ENCODE results near the gene ZBTB8A. TPM values are rescaled to one million over a fixed set of nuclear protein-coding genes. Genes with fewer than 3 reads are reported as not detected.

The ZBTB8A gene
- total and polyA plus RNA-seq, 2 of the 13 experiments (the other 11 are each of a cell fraction or from before 2014, with no cell fraction given) = 1.3 to 3.7 TPM

GRCh38 chr1:32622806-32623681, 83.8 kb downstream of the ZBTB8A start (continued):
- no peak for TF ChIP-seq ZNF563 (CRISPR knock-in tag; IDR thresholded peaks at IDR 0.05)
- TF ChIP-seq RBM39 (IDR thresholded peaks at IDR 0.05; ENCODE audit: low read depth, low read length, poor library complexity, severe bottlenecking) = no peak
- no peak for TF ChIP-seq ZNF792 (CRISPR knock-in tag; IDR thresholded peaks at IDR 0.05)

- H3K27ac ChIP-seq (ENCODE audit: extremely low read length, insufficient read depth, low read length) = no peak overlapping the region
- intact Hi-C loops (cut with micrococcal nuclease; ENCODE audit: unreplicated experiment) (loop anchor here (5.0 kb wide), 1 partner anchor 101 kb away; no protein-coding TSS in a partner anchor), in situ Hi-C loops (cut with HindIII; ENCODE audit: extremely low pct_ligation_motif_present, low pct_unique_long_range_greater_than_20kb) (no loop called here)
- TF ChIP-seq NKX3-1 (CRISPR knock-in tag; IDR thresholded peaks at IDR 0.05) = no peak
- no peak for TF ChIP-seq KDM2A (CRISPR knock-in tag; IDR thresholded peaks at IDR 0.05; ENCODE audit: borderline replicate concordance, low read depth)
- no peak for TF ChIP-seq NFIC (IDR thresholded peaks at IDR 0.05; ENCODE audit: low read length)
- H3K9me3 ChIP-seq (ENCODE audit: low read length) = no peaks in the 10 kb centered on the region
- 96% methylated on average over 5 of the region's 5 CpGs for WGBS (ENCODE audit: low lambda C conversion rate)
- ChIA-PET CTCF (ENCODE audit: low intra/inter-chr PET ratio, low total read pairs) (no interaction called here), POLR2A (no interaction called here)
- H3K27me3 ChIP-seq (ENCODE audit: control insufficient read depth in 1 of 2, insufficient read depth in 2 of 2, low read length in 2 of 2) = no peaks in the 10 kb centered on the region; a peak in 1 of 5 replicates
- FAIRE-seq (no peak), ATAC-seq (no peak), DNase-seq (ENCODE audit: low spot score) (no peak)
- no peak overlapping the region for H2AFZ ChIP-seq (ENCODE audit: low read length)
- H3K36me3 ChIP-seq (replicated peaks in 1 of 2; ENCODE audit: control insufficient read depth in 1 of 2, insufficient read depth in 2 of 2, low read length in 2 of 2) = peaks cover 2 to 17% of the 10 kb centered on the region in 2 experiments; a peak in 4 of 5 replicates
- H3K9ac ChIP-seq (ENCODE audit: insufficient read depth, low read depth, low read length) = no peak overlapping the region
- H3K4me2 ChIP-seq (ENCODE audit: low read depth, low read length) = no peak overlapping the region
- no peaks in the 10 kb centered on the region for H3K79me2 ChIP-seq (ENCODE audit: insufficient read depth, low read length)
- no peak overlapping the region for H3K4me3 ChIP-seq (replicated peaks in 1 of 3; ENCODE audit: insufficient read depth in 1 of 3, low read depth in 2 of 3, low read length in 3 of 3)
- H3K4me1 ChIP-seq (ENCODE audit: insufficient read depth, low read length) = no peaks in the 10 kb centered on the region
- no peaks in the 10 kb centered on the region for H4K20me1 ChIP-seq (ENCODE audit: insufficient read depth, low read length)
- no TSS peak for BruUV-seq (replicated peaks)
Measured at GRCh38 chr1:32623775-32624174, 84.5 kb downstream of the ZBTB8A start.

- Histone ChIP-seq H3K79me2 (ENCODE audit: insufficient read depth, low read length) (no peaks in the 10 kb centered on the region), H3K4me2 (ENCODE audit: low read depth, low read length) (no peak overlapping the region), H3K9me3 (ENCODE audit: low read length) (no peaks in the 10 kb centered on the region), H3K9ac (ENCODE audit: insufficient read depth, low read depth, low read length) (no peak overlapping the region), H4K20me1 (ENCODE audit: insufficient read depth, low read length) (no peaks in the 10 kb centered on the region), H3K36me3 (replicated peaks in 1 of 2; ENCODE audit: control insufficient read depth in 1 of 2, insufficient read depth in 2 of 2, low read length in 2 of 2) (peaks cover 4 to 23% of the 10 kb centered on the region in 2 experiments; a peak in 4 of 5 replicates), H3K4me3 (replicated peaks in 1 of 3; ENCODE audit: insufficient read depth in 1 of 3, low read depth in 2 of 3, low read length in 3 of 3) (no peak overlapping the region), H2AFZ (ENCODE audit: low read length) (no peak overlapping the region), H3K27ac (ENCODE audit: extremely low read length, insufficient read depth, low read length) (no peak overlapping the region), H3K4me1 (ENCODE audit: insufficient read depth, low read length) (no peaks in the 10 kb centered on the region), H3K27me3 (ENCODE audit: control insufficient read depth in 1 of 2, insufficient read depth in 2 of 2, low read length in 2 of 2) (no peaks in the 10 kb centered on the region; a peak in 1 of 5 replicates)
- DNase-seq (ENCODE audit: low spot score) (no peak), FAIRE-seq (no peak), ATAC-seq (no peak)
- 93% methylated on average over 1 of the region's 1 CpG for WGBS (ENCODE audit: low lambda C conversion rate)
- no TSS peak for BruUV-seq (replicated peaks)
- in situ Hi-C loops (cut with HindIII; ENCODE audit: extremely low pct_ligation_motif_present, low pct_unique_long_range_greater_than_20kb) (no loop called here), intact Hi-C loops (cut with micrococcal nuclease; ENCODE audit: unreplicated experiment) (no loop called here)
- ChIA-PET CTCF (ENCODE audit: low intra/inter-chr PET ratio, low total read pairs) (no interaction called here), POLR2A (no interaction called here)
- TF ChIP-seq RFX3 (CRISPR knock-in tag; IDR thresholded peaks at IDR 0.05) (no peak), FOXA1 (IDR thresholded peaks at IDR 0.05) (no peak), FOXA1 (CRISPR knock-in tag; IDR thresholded peaks at IDR 0.05) (peak; percentile 31; the same call in 1 of the 2 replicates), ATF4 (CRISPR knock-in tag; IDR thresholded peaks at IDR 0.05) (no peak), ZNF281 (CRISPR knock-in tag; IDR thresholded peaks at IDR 0.05; ENCODE audit: borderline replicate concordance) (no peak), ZNF616 (CRISPR knock-in tag; IDR thresholded peaks at IDR 0.05; ENCODE audit: low read depth) (no peak), GZF1 (CRISPR knock-in tag; IDR thresholded peaks at IDR 0.05) (no peak)
Measured at GRCh38 chr1:32626176-32626575, 86.9 kb downstream of the ZBTB8A start.

Measured in HepG2 (cell line).